ENCODE data around the gene ADGRG3. TPM values are rescaled to one million over a fixed set of nuclear protein-coding genes. Genes with fewer than 3 reads are reported as not detected.

ADGRG3 gene
- total and polyA plus RNA-seq, 2 of the 13 experiments (the other 11 are each of a cell fraction or from before 2014, with no cell fraction given), result 2.7 to 11.8 TPM

GRCh38 chr16:57708168-57708567, 40.1 kb downstream of the ADGRG3 start:
- Histone ChIP-seq H3K4me2 (ENCODE audit: low read depth, low read length) (no peak overlapping the region), H3K27ac (ENCODE audit: extremely low read length, insufficient read depth, low read length) (no peak overlapping the region), H3K4me1 (ENCODE audit: insufficient read depth, low read length) (peaks cover 57% of the 10 kb centered on the region), H3K9me3 (ENCODE audit: low read length) (no peaks in the 10 kb centered on the region), H3K4me3 (replicated peaks in 1 of 3; ENCODE audit: insufficient read depth in 1 of 3, low read depth in 2 of 3, low read length in 3 of 3) (no peak overlapping the region), H3K9ac (ENCODE audit: insufficient read depth, low read depth, low read length) (no peak overlapping the region), H3K36me3 (replicated peaks in 1 of 2; ENCODE audit: control insufficient read depth in 1 of 2, insufficient read depth in 2 of 2, low read length in 2 of 2) (no peaks in the 10 kb centered on the region), H4K20me1 (ENCODE audit: insufficient read depth, low read length) (no peaks in the 10 kb centered on the region), H3K27me3 (ENCODE audit: control insufficient read depth in 1 of 2, insufficient read depth in 2 of 2, low read length in 2 of 2) (no peaks in the 10 kb centered on the region), H2AFZ (ENCODE audit: low read length) (no peak overlapping the region), H3K79me2 (ENCODE audit: insufficient read depth, low read length) (no peaks in the 10 kb centered on the region)
- TF ChIP-seq SIN3B (IDR thresholded peaks at IDR 0.05; ENCODE audit: low read length), result no peak
- TF ChIP-seq NFRKB (IDR thresholded peaks at IDR 0.05), result no peak
- intact Hi-C loops (cut with micrococcal nuclease; ENCODE audit: unreplicated experiment) (no loop called here), in situ Hi-C loops (cut with HindIII; ENCODE audit: extremely low pct_ligation_motif_present, low pct_unique_long_range_greater_than_20kb) (no loop called here)
- POLR2A ChIA-PET, result no interaction called here
- no peak for ATAC-seq
- CTCF ChIA-PET (ENCODE audit: low intra/inter-chr PET ratio, low total read pairs), result interaction anchor here (1.9 kb wide), 1 partner anchor 59 kb away, joined by 5 read pairs; no protein-coding TSS in a partner anchor
- 96% methylated on average over 3 of the region's 3 CpGs for WGBS (ENCODE audit: low lambda C conversion rate)
- FAIRE-seq, result no peak
- BruUV-seq (replicated peaks), result no TSS peak
- DNase-seq (ENCODE audit: low spot score), result no peak

- BruUV-seq (replicated peaks), result no TSS peak
- Histone ChIP-seq H3K27me3 (ENCODE audit: control insufficient read depth in 1 of 2, insufficient read depth in 2 of 2, low read length in 2 of 2) (no peaks in the 10 kb centered on the region), H3K4me3 (replicated peaks in 1 of 3; ENCODE audit: insufficient read depth in 1 of 3, low read depth in 2 of 3, low read length in 3 of 3) (no peak overlapping the region), H2AFZ (ENCODE audit: low read length) (no peak overlapping the region), H3K4me2 (ENCODE audit: low read depth, low read length) (peak overlapping the region; percentile 55), H3K79me2 (ENCODE audit: insufficient read depth, low read length) (no peaks in the 10 kb centered on the region), H3K9me3 (ENCODE audit: low read length) (no peaks in the 10 kb centered on the region), H3K27ac (ENCODE audit: extremely low read length, insufficient read depth, low read length) (peak overlapping the region; percentile 62), H3K4me1 (ENCODE audit: insufficient read depth, low read length) (peaks cover 42% of the 10 kb centered on the region), H4K20me1 (ENCODE audit: insufficient read depth, low read length) (no peaks in the 10 kb centered on the region), H3K36me3 (replicated peaks in 1 of 2; ENCODE audit: control insufficient read depth in 1 of 2, insufficient read depth in 2 of 2, low read length in 2 of 2) (no peaks in the 10 kb centered on the region), H3K9ac (ENCODE audit: insufficient read depth, low read depth, low read length) (peak overlapping the region; percentile 12; the same call in 1 of the 2 replicates)
- DNase-seq (ENCODE audit: low spot score) (peak; percentile 75), ATAC-seq (peak; percentile 83), FAIRE-seq (peak; percentile 91)
- WGBS (ENCODE audit: low lambda C conversion rate), result 2% methylated on average over 3 of the region's 3 CpGs
- intact Hi-C loops (cut with micrococcal nuclease; ENCODE audit: unreplicated experiment), result no loop called here
- POLR2A ChIA-PET, result interaction anchor here (1.0 to 1.4 kb wide), 3 partner anchors 9 to 42 kb away, joined by 5 to 7 read pairs (median 5); partner anchors contain the start of genes ADGRG3 and KATNB1
- CTCF ChIA-PET (ENCODE audit: low intra/inter-chr PET ratio, low total read pairs), result interaction anchor here (1.1 to 1.9 kb wide), 3 partner anchors 11 to 61 kb away, joined by 3 to 5 read pairs (median 3); partner anchors contain the start of gene DRC7
- in situ Hi-C loops (cut with HindIII; ENCODE audit: extremely low pct_ligation_motif_present, low pct_unique_long_range_greater_than_20kb), result no loop called here
- TF ChIP-seq SCMH1 (CRISPR knock-in tag; IDR thresholded peaks at IDR 0.05; ENCODE audit: borderline replicate concordance) (no peak), ZNF331 (CRISPR knock-in tag; IDR thresholded peaks at IDR 0.05) (peak; percentile 64; the same call in 1 of the 2 replicates), ZNF775 (CRISPR knock-in tag; IDR thresholded peaks at IDR 0.05; ENCODE audit: borderline replicate concordance) (no peak), ZNF362 (CRISPR knock-in tag; IDR thresholded peaks at IDR 0.05; ENCODE audit: borderline replicate concordance) (peak; percentile 68; the same call in 1 of the 2 replicates), ZNF264 (CRISPR knock-in tag; IDR thresholded peaks at IDR 0.05) (peak; percentile 70; the same call in 1 of the 2 replicates), ZNF549 (CRISPR knock-in tag; IDR thresholded peaks at IDR 0.05) (no peak), CHCHD3 (CRISPR knock-in tag; IDR thresholded peaks at IDR 0.05) (no peak), MAFF (IDR thresholded peaks at IDR 0.05; ENCODE audit: low read depth, low read length) (no peak), POLR2G (IDR thresholded peaks at IDR 0.05; ENCODE audit: low read depth, low read length) (peak; percentile 48; the same call in 1 of the 2 replicates), SMYD3 (CRISPR knock-in tag; IDR thresholded peaks at IDR 0.05) (no peak), IRX3 (CRISPR knock-in tag; IDR thresholded peaks at IDR 0.05; ENCODE audit: borderline replicate concordance, low read depth) (no peak), GABPB1 (CRISPR knock-in tag; IDR thresholded peaks at IDR 0.05) (0 out of 2 replicates have a peak, but pooled peaks have one; percentile 21), KMT2A (CRISPR knock-in tag; IDR thresholded peaks at IDR 0.05) (0 out of 2 replicates have a peak, but pooled peaks have one; percentile 28), ZNF792 (CRISPR knock-in tag; IDR thresholded peaks at IDR 0.05) (peak; percentile 75; the same call in 1 of the 2 replicates), ZNF761 (CRISPR knock-in tag; conservative IDR thresholded peaks at IDR 0.05) (0 out of 2 replicates have a peak, but pooled peaks have one; percentile 28), HNF4A (CRISPR knock-in tag; IDR thresholded peaks at IDR 0.05) (peak; percentile 94)
- TF ChIP-seq, protein P1, sequence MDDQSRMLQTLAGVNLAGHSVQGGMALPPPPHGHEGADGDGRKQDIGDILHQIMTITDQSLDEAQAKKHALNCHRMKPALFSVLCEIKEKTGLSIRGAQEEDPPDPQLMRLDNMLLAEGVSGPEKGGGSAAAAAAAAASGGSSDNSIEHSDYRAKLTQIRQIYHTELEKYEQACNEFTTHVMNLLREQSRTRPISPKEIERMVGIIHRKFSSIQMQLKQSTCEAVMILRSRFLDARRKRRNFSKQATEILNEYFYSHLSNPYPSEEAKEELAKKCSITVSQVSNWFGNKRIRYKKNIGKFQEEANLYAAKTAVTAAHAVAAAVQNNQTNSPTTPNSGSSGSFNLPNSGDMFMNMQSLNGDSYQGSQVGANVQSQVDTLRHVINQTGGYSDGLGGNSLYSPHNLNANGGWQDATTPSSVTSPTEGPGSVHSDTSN (CRISPR knock-in tag; IDR thresholded peaks at IDR 0.05; ENCODE audit: borderline replicate concordance), result no peak
These were observed 41.6 kb downstream of the ADGRG3 start for GRCh38 chr16:57709663-57710062.

Data from HepG2 (cell line).